Astrocyte (in vitro differentiated cells and primary cell): ENCODE measurements around the gene DELE1. TPM values are rescaled to one million over a fixed set of nuclear protein-coding genes. Genes with fewer than 3 reads are reported as not detected.
A peak's percentile ranks its signal among the peaks of the same experiment; 100 is the strongest.

ENCODE experiments used
- DNase-seq: peaks from one replicate; pipeline ENCODE4 v3.0.0-alpha.2; 2010; ENCODE audit warnings: low read depth
- FAIRE-seq: peaks from 2 replicates; lab custom pipeline; 2011; peaks lifted over from hg19 to GRCh38; lab: Jason Lieb, UNC
- H2AFZ ChIP-seq: 2 replicates; pipeline ENCODE4 v1.6.0; 2012; ENCODE audit warnings: low read depth, low read length, inconsistent platforms
- H3K27ac ChIP-seq: 2 replicates; pipeline ENCODE4 v1.5.1; 2011; ENCODE audit warnings: low read depth, low read length, inconsistent platforms
- H3K27me3 ChIP-seq: 2 replicates; pipeline ENCODE4 v1.6.0; 2011; ENCODE audit warnings: low read length, inconsistent platforms; ENCODE audit not compliant: insufficient read depth
- H3K36me3 ChIP-seq: 2 replicates; pipeline ENCODE4 v1.5.1; 2011; ENCODE audit warnings: low read length, inconsistent platforms; ENCODE audit not compliant: insufficient read depth
- H3K4me1 ChIP-seq: 2 replicates; pipeline ENCODE4 v1.5.1; 2011; ENCODE audit warnings: low read length, inconsistent platforms; ENCODE audit not compliant: insufficient read depth
- H3K4me2 ChIP-seq: 2 replicates; pipeline ENCODE4 v1.6.0; 2012; ENCODE audit warnings: low read length, inconsistent platforms
- H3K4me3 ChIP-seq: 2 replicates; pipeline ENCODE4 v1.5.1; 2011; ENCODE audit warnings: low read depth, mild to moderate bottlenecking, low read length, inconsistent platforms; ENCODE audit not compliant: insufficient read depth
- H3K79me2 ChIP-seq: 2 replicates; pipeline ENCODE4 v1.6.0; 2012; ENCODE audit warnings: mild to moderate bottlenecking, low read length, inconsistent platforms; ENCODE audit not compliant: insufficient read depth
- H3K9ac ChIP-seq: 2 replicates; pipeline ENCODE4 v1.6.0; 2012; ENCODE audit warnings: mild to moderate bottlenecking, low read length, inconsistent platforms
- H3K9me3 ChIP-seq: 2 replicates; pipeline ENCODE4 v1.5.1; 2012; ENCODE audit warnings: low read depth, mild to moderate bottlenecking, low read length, inconsistent platforms; ENCODE audit not compliant: insufficient read depth
- H4K20me1 ChIP-seq: 2 replicates; pipeline ENCODE4 v1.6.0; 2012; ENCODE audit warnings: low read length, inconsistent platforms; ENCODE audit not compliant: insufficient read depth
- H3K27ac Mint-ChIP-seq: one replicate; pipeline ENCODE4 v1.8.0; 2021; ENCODE audit warnings: mild to moderate bottlenecking, mixed read lengths; ENCODE audit not compliant: unreplicated experiment
- H3K27me3 Mint-ChIP-seq: one replicate; pipeline ENCODE4 v1.8.0; 2021; ENCODE audit warnings: low read depth, mixed read lengths; ENCODE audit not compliant: unreplicated experiment
- H3K36me3 Mint-ChIP-seq: one replicate; pipeline ENCODE4 v1.8.0; 2021; ENCODE audit warnings: low read depth, mixed read lengths; ENCODE audit not compliant: unreplicated experiment
- H3K4me1 Mint-ChIP-seq: one replicate; pipeline ENCODE4 v1.8.0; 2021; ENCODE audit warnings: low read depth, mixed read lengths; ENCODE audit not compliant: unreplicated experiment
- H3K4me3 Mint-ChIP-seq: one replicate; pipeline ENCODE4 v1.8.0; 2021; ENCODE audit warnings: mild to moderate bottlenecking, moderate library complexity, mixed read lengths; ENCODE audit not compliant: unreplicated experiment
- H3K9me3 Mint-ChIP-seq: one replicate; pipeline ENCODE4 v1.8.0; 2021; ENCODE audit warnings: mild to moderate bottlenecking, mixed read lengths; ENCODE audit not compliant: unreplicated experiment
- CTCF ChIP-seq: IDR thresholded peaks from 2 replicates; pipeline ENCODE4 v1.5.1; 2011; ENCODE audit warnings: low read depth, mild to moderate bottlenecking, inconsistent platforms, low read length, moderate library complexity; ENCODE audit not compliant: insufficient read depth
- EZH2 ChIP-seq: IDR thresholded peaks from 2 replicates; pipeline ENCODE4 v1.6.1; 2012; ENCODE audit warnings: mild to moderate bottlenecking, low read length, inconsistent platforms; ENCODE audit not compliant: insufficient read depth
- total RNA-seq: library from RNA; stranded (reverse); gene quantifications from 2 replicates; pipeline ENCODE4 v1.2.1, GENCODE V29; 2021

DELE1 gene
- total RNA-seq, 1 donor from 2014 or later: 37.6 TPM

- FAIRE-seq: no peak
- peak overlapping the region; percentile 88 for H3K4me2 ChIP-seq
- H3K27ac ChIP-seq: peak overlapping the region; percentile 90
Observed at GRCh38 chr5:141969783-141970771, 46.4 kb downstream of the DELE1 start.

GRCh38 chr5:141973871-141974595 lies 50.4 kb downstream of the DELE1 start:
- H3K9ac ChIP-seq: no peak overlapping the region
- H3K27ac ChIP-seq: peak overlapping the region; percentile 19
- FAIRE-seq (no peak), DNase-seq (peak; percentile 74)
- peaks cover 50% of the 10 kb centered on the region for H3K79me2 ChIP-seq
- H3K9me3 Mint-ChIP-seq: no peaks in the 10 kb centered on the region
- H4K20me1 ChIP-seq: peaks cover 41% of the 10 kb centered on the region
- peaks cover 9% of the 10 kb centered on the region for H3K4me1 Mint-ChIP-seq
- peaks cover 9% of the 10 kb centered on the region for H3K4me1 ChIP-seq
- no peak overlapping the region for H3K27ac Mint-ChIP-seq
- H2AFZ ChIP-seq: no peak overlapping the region
- no peak overlapping the region for H3K4me3 Mint-ChIP-seq
- TF ChIP-seq EZH2: no peak
- TF ChIP-seq CTCF: no peak
- peaks cover 9% of the 10 kb centered on the region for H3K36me3 Mint-ChIP-seq
- H3K27me3 ChIP-seq: no peaks in the 10 kb centered on the region
- no peaks in the 10 kb centered on the region for H3K27me3 Mint-ChIP-seq
- no peaks in the 10 kb centered on the region for H3K9me3 ChIP-seq
- no peak overlapping the region for H3K4me3 ChIP-seq
- peaks cover 31% of the 10 kb centered on the region for H3K36me3 ChIP-seq
- peak overlapping the region; percentile 51 for H3K4me2 ChIP-seq

More at GRCh38 chr5:141969783-141970771, 46.4 kb downstream of the DELE1 start:
- no peaks in the 10 kb centered on the region for H3K9me3 Mint-ChIP-seq
- peaks cover 20% of the 10 kb centered on the region for H4K20me1 ChIP-seq
- peaks cover 6% of the 10 kb centered on the region for H3K36me3 ChIP-seq
- DNase-seq: no peak
- peak overlapping the region; percentile 94 for H3K27ac Mint-ChIP-seq
- peak overlapping the region; percentile 77 for H3K4me3 ChIP-seq
- peaks cover 2% of the 10 kb centered on the region for H3K36me3 Mint-ChIP-seq
- no peaks in the 10 kb centered on the region for H3K27me3 Mint-ChIP-seq
- H3K79me2 ChIP-seq: peaks cover 32% of the 10 kb centered on the region
- no peaks in the 10 kb centered on the region for H3K27me3 ChIP-seq
- H3K4me1 ChIP-seq: peaks cover 13% of the 10 kb centered on the region
- H3K4me3 Mint-ChIP-seq: peak overlapping the region; percentile 91
- H2AFZ ChIP-seq: peak overlapping the region; percentile 92
- peak overlapping the region; percentile 90 for H3K9ac ChIP-seq
- H3K9me3 ChIP-seq: no peaks in the 10 kb centered on the region
- H3K4me1 Mint-ChIP-seq: peaks cover 7% of the 10 kb centered on the region
- TF ChIP-seq CTCF (no peak), EZH2 (no peak)
